BJ (cell line): ENCODE results near the gene NPIPB12. TPM values are rescaled to one million over a fixed set of nuclear protein-coding genes. Genes with fewer than 3 reads are reported as not detected.
"Not testable (repeated sequence)": the region's sequence is repeated elsewhere in the genome, so short reads cannot be mapped to it uniquely, and the experiment has no call there.

Experiments
- CTCF ChIA-PET: fragments of 350-600 bp; formaldehyde crosslinking; extraction: SDS; loops from one replicate; lab custom pipeline; 2021; ENCODE audit warnings: antibody characterized with exemption, inconsistent platforms; lab: Yijun Ruan, JAX
- POLR2A ChIA-PET: fragments of 300-600 bp; sonication (Branson Sonifier 250); formaldehyde crosslinking; extraction: SDS; loops from one replicate; lab custom pipeline; 2021; ENCODE audit warnings: antibody characterized with exemption; lab: Charles Lee
- DNase-seq: peaks from one replicate; pipeline ENCODE4 v3.0.0-alpha.2; 2011; ENCODE audit warnings: low read depth
- H3K27me3 ChIP-seq: 2 replicates; pipeline ENCODE4 v1.6.0; 2011; ENCODE audit warnings: low read length; ENCODE audit not compliant: control insufficient read depth, insufficient read depth
- H3K36me3 ChIP-seq: 2 replicates; pipeline ENCODE4 v1.5.1; 2011; ENCODE audit warnings: low read length; ENCODE audit not compliant: control insufficient read depth, insufficient read depth
- H3K4me3 ChIP-seq: 2 replicates; pipeline ENCODE4 v1.5.1; 2011; ENCODE audit warnings: low read depth, mild to moderate bottlenecking, control low read depth, low read length
- polyA minus RNA-seq: library from RNA; depleted of rRNA, polyadenylated mRNA; stranded (reverse); fragments of >200 nt; gene quantifications from 2 replicates; pipeline ENCODE4 v1.2.3, GENCODE V29; 2011; rRNA and poly(A)+ RNA removed
- polyA plus RNA-seq: library from polyadenylated mRNA; depleted of rRNA; stranded (reverse); fragments of >200 nt; gene quantifications from 2 replicates; pipeline ENCODE4 v1.2.3, GENCODE V29; 2011; rRNA removed

NPIPB12 gene
- polyA plus RNA-seq (4.9 and 10.2 TPM in 2 replicates), polyA minus RNA-seq (5.5 and 14.4 TPM in 2 replicates)

GRCh38 chr16:29506308-29506707 is at the start of gene NPIPB12:
NPIPB12 (minus strand) TSS chr16:29506408.
- H3K4me3 ChIP-seq, DNase-seq, H3K36me3 ChIP-seq, H3K27me3 ChIP-seq, CTCF ChIA-PET, POLR2A ChIA-PET: not testable (repeated sequence)

- H3K4me3 ChIP-seq, H3K27me3 ChIP-seq, POLR2A ChIA-PET, H3K36me3 ChIP-seq, CTCF ChIA-PET, DNase-seq: not testable (repeated sequence)
Measured at GRCh38 chr16:29521520-29521919, 15.3 kb upstream of the NPIPB12 start.

- H3K36me3 ChIP-seq, CTCF ChIA-PET, H3K27me3 ChIP-seq, H3K4me3 ChIP-seq, POLR2A ChIA-PET, DNase-seq: not testable (repeated sequence)
Measured at GRCh38 chr16:29482276-29482675, 23.9 kb downstream of the NPIPB12 start.

GRCh38 chr16:29472065-29472464 is 34.1 kb downstream of the NPIPB12 start:
- H3K27me3 ChIP-seq, POLR2A ChIA-PET, H3K4me3 ChIP-seq, CTCF ChIA-PET, H3K36me3 ChIP-seq, DNase-seq: not testable (repeated sequence)

- POLR2A ChIA-PET, H3K27me3 ChIP-seq, DNase-seq, H3K4me3 ChIP-seq, CTCF ChIA-PET, H3K36me3 ChIP-seq: not testable (repeated sequence)
Measured at GRCh38 chr16:29469660-29470059, 36.5 kb downstream of the NPIPB12 start.

GRCh38 chr16:29467654-29468366 is 38.4 kb downstream of the NPIPB12 start:
- DNase-seq, POLR2A ChIA-PET, H3K36me3 ChIP-seq, H3K4me3 ChIP-seq, CTCF ChIA-PET, H3K27me3 ChIP-seq: not testable (repeated sequence)

- H3K27me3 ChIP-seq, CTCF ChIA-PET, H3K36me3 ChIP-seq, DNase-seq, H3K4me3 ChIP-seq, POLR2A ChIA-PET: not testable (repeated sequence)
Measured at GRCh38 chr16:29466904-29467303, 39.3 kb downstream of the NPIPB12 start.

- DNase-seq, H3K4me3 ChIP-seq, POLR2A ChIA-PET, CTCF ChIA-PET, H3K36me3 ChIP-seq, H3K27me3 ChIP-seq: not testable (repeated sequence)
Measured at GRCh38 chr16:29465985-29466824, 40.0 kb downstream of the NPIPB12 start.

- POLR2A ChIA-PET, H3K27me3 ChIP-seq: not testable (repeated sequence)
Measured at GRCh38 chr16:29460647-29461030, 45.6 kb downstream of the NPIPB12 start.

GRCh38 chr16:29459706-29460646 is 46.2 kb downstream of the NPIPB12 start, which contains the start of gene SULT1A4:
SULT1A4 (plus strand) TSS chr16:29459913; CDS start chr16:29461386, 1,473 bp downstream.
- DNase-seq, CTCF ChIA-PET, H3K4me3 ChIP-seq, H3K27me3 ChIP-seq, POLR2A ChIA-PET, H3K36me3 ChIP-seq: not testable (repeated sequence)

More at GRCh38 chr16:29460647-29461030, 45.6 kb downstream of the NPIPB12 start:
- H3K36me3 ChIP-seq, H3K4me3 ChIP-seq, CTCF ChIA-PET, DNase-seq: not testable (repeated sequence)

GRCh38 chr16:29457660-29458059 is 48.5 kb downstream of the NPIPB12 start:
- H3K36me3 ChIP-seq, H3K27me3 ChIP-seq, POLR2A ChIA-PET, H3K4me3 ChIP-seq, DNase-seq, CTCF ChIA-PET: not testable (repeated sequence)

- POLR2A ChIA-PET, H3K36me3 ChIP-seq, H3K4me3 ChIP-seq, CTCF ChIA-PET, DNase-seq, H3K27me3 ChIP-seq: not testable (repeated sequence)
Measured at GRCh38 chr16:29454828-29455227, 51.4 kb downstream of the NPIPB12 start.
